Urothelium cell line (cell line): ENCODE measurements around the gene AMH.
"Not testable (repeated sequence)": the region's sequence is repeated elsewhere in the genome, so short reads cannot be mapped to it uniquely, and the experiment has no call there.

Experiments used
- DNase-seq: peaks from one replicate; pipeline ENCODE4 v3.0.0; 2011; ENCODE audit warnings: low spot score, mixed read lengths
- FAIRE-seq: peaks from 2 replicates; lab custom pipeline; 2011; peaks lifted over from hg19 to GRCh38; lab: Jason Lieb, UNC

Gene AMH

GRCh38 chr19:2268480-2268830 is 19.3 kb downstream of the AMH start:
- FAIRE-seq: no peak
- no peak for DNase-seq

GRCh38 chr19:2268861-2269243 is 19.7 kb downstream of the AMH start:
- no peak for FAIRE-seq
- DNase-seq: no peak

GRCh38 chr19:2269244-2270156 is 20.4 kb downstream of the AMH start:
- FAIRE-seq: no peak

GRCh38 chr19:2270157-2270422 is 21.0 kb downstream of the AMH start:
- DNase-seq (no peak), FAIRE-seq (no peak)

More at GRCh38 chr19:2269244-2270156, 20.4 kb downstream of the AMH start:
- peak; percentile 99 for DNase-seq

- FAIRE-seq: no peak
- peak; percentile 58 for DNase-seq
Measured at GRCh38 chr19:2270423-2271233, 21.5 kb downstream of the AMH start.

GRCh38 chr19:2271234-2272103 is 22.3 kb downstream of the AMH start:
- DNase-seq (no peak), FAIRE-seq (no peak)

GRCh38 chr19:2273356-2274184 is 24.4 kb downstream of the AMH start:
- FAIRE-seq (no peak), DNase-seq (peak; percentile 85)

- DNase-seq (no peak), FAIRE-seq (no peak)
Measured at GRCh38 chr19:2274185-2274711, 25.1 kb downstream of the AMH start.

- DNase-seq (peak; percentile 38), FAIRE-seq (no peak)
Measured at GRCh38 chr19:2274931-2275535, 25.9 kb downstream of the AMH start.

GRCh38 chr19:2275588-2276428 is 26.7 kb downstream of the AMH start:
- no peak for DNase-seq
- FAIRE-seq: no peak

- DNase-seq (no peak), FAIRE-seq (no peak)
Measured at GRCh38 chr19:2276429-2276986, 27.4 kb downstream of the AMH start.

GRCh38 chr19:2277138-2277537 is 28.0 kb downstream of the AMH start:
- FAIRE-seq: no peak
- DNase-seq: no peak

GRCh38 chr19:2278459-2279158 is 29.5 kb downstream of the AMH start:
- DNase-seq (no peak), FAIRE-seq (no peak)

- FAIRE-seq: no peak
- no peak for DNase-seq
Measured at GRCh38 chr19:2280633-2281264, 31.6 kb downstream of the AMH start.

GRCh38 chr19:2281265-2282061 is 32.3 kb downstream of the AMH start:
- DNase-seq, FAIRE-seq: not testable (repeated sequence)

GRCh38 chr19:2282062-2282861 is 33.1 kb downstream of the AMH start, which contains the start of gene PEAK3:
Gene PEAK3, minus strand, starts transcription at chr19:2282175. Its CDS starts 1,244 bp downstream, at chr19:2280931.
- DNase-seq (no peak), FAIRE-seq (no peak)
